ENCODE measurements around the gene CRYBG1.

Gene CRYBG1

DNA sequence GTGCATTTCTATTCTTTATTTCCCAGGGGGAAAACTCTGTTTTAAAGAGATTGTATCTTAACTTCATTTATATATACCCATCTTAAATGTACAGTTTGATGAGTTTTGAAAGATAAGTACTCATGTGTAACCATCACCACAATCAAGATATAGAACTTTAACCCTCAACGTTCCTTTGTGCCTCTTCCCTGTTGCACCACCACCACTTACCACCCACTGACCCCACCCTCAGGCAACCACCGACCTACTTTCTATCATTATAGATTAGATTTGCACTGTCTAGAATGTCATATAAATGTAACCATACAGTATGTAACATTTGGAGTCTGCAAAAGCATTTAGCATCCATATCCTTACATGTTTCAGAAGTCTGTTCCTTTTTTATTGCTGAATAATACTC lies 147.8 kb downstream of the CRYBG1 start:
- H3K9ac ChIP-seq (ENCODE audit: insufficient read length): no peak overlapping the region
- no peak overlapping the region for H3K4me3 ChIP-seq
- TF ChIP-seq POLR2AphosphoS5 (IDR thresholded peaks at IDR 0.05; ENCODE audit: borderline replicate concordance, low read depth, low read length) (no peak), FOXP2 (optimal IDR thresholded peaks at IDR 0.05; ENCODE audit: control extremely low read depth, extremely low read length, insufficient read depth) (no peak), EZH2 (IDR thresholded peaks at IDR 0.05) (no peak)
- DNase-seq (ENCODE audit: low read depth, low spot score): no peak
- no peaks in the 10 kb centered on the region for H3K9me3 ChIP-seq (ENCODE audit: low read depth, low read length)
- no peaks in the 10 kb centered on the region for H3K36me3 ChIP-seq (ENCODE audit: insufficient read depth, low read length)
- H3K27ac ChIP-seq: no peak overlapping the region

DNA sequence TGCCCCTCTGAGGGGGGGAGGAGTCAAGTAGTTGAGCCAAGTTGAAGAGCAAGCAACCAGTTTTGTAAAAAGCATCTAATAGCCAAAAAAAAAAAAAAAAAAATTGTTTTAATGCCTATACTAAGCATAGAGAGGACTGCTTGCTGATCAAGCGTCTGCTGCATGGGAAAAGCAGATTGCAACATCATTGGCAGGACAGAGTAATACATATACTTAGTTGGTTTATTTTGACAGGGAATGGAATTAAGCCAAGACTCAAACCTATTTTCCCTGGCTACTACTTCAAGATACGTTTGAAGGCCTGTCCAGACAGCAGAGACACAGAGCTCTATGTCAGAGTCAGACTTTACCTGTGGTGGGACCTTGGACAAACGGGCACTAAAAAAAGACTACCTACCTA lies 148.3 kb downstream of the CRYBG1 start:
- Histone ChIP-seq H3K9me3 (ENCODE audit: low read depth, low read length) (no peaks in the 10 kb centered on the region), H3K9ac (ENCODE audit: insufficient read length) (no peak overlapping the region), H3K36me3 (ENCODE audit: insufficient read depth, low read length) (no peaks in the 10 kb centered on the region), H3K4me3 (no peak overlapping the region), H3K27ac (no peak overlapping the region)
- no peak for DNase-seq (ENCODE audit: low read depth, low spot score)
- TF ChIP-seq FOXP2 (optimal IDR thresholded peaks at IDR 0.05; ENCODE audit: control extremely low read depth, extremely low read length, insufficient read depth) (no peak), EZH2 (IDR thresholded peaks at IDR 0.05) (no peak), POLR2AphosphoS5 (IDR thresholded peaks at IDR 0.05; ENCODE audit: borderline replicate concordance, low read depth, low read length) (no peak)

DNA sequence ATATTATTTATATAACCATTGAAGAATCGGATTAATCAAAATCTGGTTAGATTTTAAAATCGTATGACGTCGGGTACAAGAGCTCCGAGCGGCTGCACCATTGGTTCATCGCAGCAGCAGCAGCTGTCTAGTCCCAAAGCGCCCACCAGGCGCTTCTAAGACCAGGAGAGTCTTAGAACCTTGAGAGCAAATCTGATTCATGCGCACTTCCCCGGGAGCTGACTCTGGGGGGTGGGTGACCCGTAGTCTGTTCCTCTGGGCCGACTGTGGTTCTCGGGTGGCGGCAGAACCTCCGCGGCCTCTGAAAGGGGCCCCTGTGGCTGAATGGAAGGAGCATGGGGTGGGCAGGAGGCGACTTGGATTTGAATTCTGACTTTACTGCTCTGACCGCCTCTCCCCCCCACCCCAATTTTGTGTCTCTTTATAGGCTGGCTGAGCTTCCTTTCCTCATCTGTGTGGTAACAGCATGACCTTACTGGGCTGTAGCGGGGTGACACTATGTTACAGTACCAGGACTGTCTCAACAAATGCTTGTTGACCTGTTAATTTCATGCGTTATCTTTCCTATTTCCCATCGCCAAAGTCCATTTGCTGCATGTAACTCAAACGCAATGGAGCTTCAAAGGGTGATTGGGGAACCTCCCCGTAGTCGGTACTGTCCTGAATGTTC lies 149.0 kb downstream of the CRYBG1 start:
- H3K27ac ChIP-seq: no peak overlapping the region

DNA sequence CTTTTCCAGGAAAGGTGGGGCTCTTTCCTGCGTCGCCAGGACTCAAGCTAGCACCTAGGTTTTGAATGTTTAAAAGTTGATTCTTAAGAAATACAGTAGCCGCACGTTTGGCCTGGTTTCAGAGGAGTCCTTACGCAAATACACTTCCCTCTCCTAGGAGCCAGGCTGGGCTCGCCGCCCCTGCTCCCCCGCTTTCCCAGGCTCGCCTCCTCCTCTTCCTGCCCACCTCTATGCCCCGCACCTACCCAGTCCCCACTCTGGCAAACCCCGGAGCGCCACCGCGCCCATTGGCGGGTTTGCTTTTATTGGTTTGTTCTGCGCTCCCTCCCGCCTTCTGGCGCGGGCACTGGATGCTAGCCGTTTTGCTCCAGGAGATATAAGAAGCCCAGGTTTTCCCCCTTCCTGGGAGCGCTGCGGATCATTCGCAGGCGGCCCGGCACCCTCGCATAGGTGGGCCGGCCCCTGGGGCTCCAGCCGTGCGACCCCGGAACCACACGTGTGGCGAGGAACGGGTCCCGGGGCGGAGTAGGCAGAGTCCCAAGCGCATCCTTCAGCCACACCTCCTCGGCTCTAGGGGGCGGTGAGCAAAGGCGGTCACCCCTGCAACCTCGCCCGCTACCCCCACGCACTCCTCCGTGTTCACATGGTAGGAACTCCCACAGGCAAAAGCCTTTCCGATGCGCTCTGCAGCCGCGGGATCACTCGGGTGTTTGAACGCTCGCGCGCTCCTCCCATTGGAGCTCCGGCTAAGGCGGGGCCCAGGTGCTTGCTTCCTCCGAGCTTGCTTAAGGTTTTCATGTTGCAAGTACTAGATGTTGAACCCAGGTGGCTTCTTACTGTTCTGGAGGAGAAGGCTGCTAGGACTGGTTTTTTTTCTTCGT lies 149.8 kb downstream of the CRYBG1 start:
- DNase-seq (ENCODE audit: low read depth, low spot score): no peak
- no peak overlapping the region for H3K4me3 ChIP-seq
- H3K9ac ChIP-seq (ENCODE audit: insufficient read length): no peak overlapping the region
- H3K9me3 ChIP-seq (ENCODE audit: low read depth, low read length): no peaks in the 10 kb centered on the region
- no peak overlapping the region for H3K27ac ChIP-seq
- no peaks in the 10 kb centered on the region for H3K36me3 ChIP-seq (ENCODE audit: insufficient read depth, low read length)
- TF ChIP-seq POLR2AphosphoS5 (IDR thresholded peaks at IDR 0.05; ENCODE audit: borderline replicate concordance, low read depth, low read length) (no peak), FOXP2 (optimal IDR thresholded peaks at IDR 0.05; ENCODE audit: control extremely low read depth, extremely low read length, insufficient read depth) (no peak), EZH2 (IDR thresholded peaks at IDR 0.05) (no peak)

More for the DNA sequence above, 149.0 kb downstream of the CRYBG1 start:
- no peak for DNase-seq (ENCODE audit: low read depth, low spot score)
- H3K36me3 ChIP-seq (ENCODE audit: insufficient read depth, low read length): no peaks in the 10 kb centered on the region
- H3K9me3 ChIP-seq (ENCODE audit: low read depth, low read length): no peaks in the 10 kb centered on the region
- no peak overlapping the region for H3K9ac ChIP-seq (ENCODE audit: insufficient read length)
- no peak overlapping the region for H3K4me3 ChIP-seq
- TF ChIP-seq POLR2AphosphoS5 (IDR thresholded peaks at IDR 0.05; ENCODE audit: borderline replicate concordance, low read depth, low read length) (no peak), FOXP2 (optimal IDR thresholded peaks at IDR 0.05; ENCODE audit: control extremely low read depth, extremely low read length, insufficient read depth) (no peak), EZH2 (IDR thresholded peaks at IDR 0.05) (no peak)

DNA sequence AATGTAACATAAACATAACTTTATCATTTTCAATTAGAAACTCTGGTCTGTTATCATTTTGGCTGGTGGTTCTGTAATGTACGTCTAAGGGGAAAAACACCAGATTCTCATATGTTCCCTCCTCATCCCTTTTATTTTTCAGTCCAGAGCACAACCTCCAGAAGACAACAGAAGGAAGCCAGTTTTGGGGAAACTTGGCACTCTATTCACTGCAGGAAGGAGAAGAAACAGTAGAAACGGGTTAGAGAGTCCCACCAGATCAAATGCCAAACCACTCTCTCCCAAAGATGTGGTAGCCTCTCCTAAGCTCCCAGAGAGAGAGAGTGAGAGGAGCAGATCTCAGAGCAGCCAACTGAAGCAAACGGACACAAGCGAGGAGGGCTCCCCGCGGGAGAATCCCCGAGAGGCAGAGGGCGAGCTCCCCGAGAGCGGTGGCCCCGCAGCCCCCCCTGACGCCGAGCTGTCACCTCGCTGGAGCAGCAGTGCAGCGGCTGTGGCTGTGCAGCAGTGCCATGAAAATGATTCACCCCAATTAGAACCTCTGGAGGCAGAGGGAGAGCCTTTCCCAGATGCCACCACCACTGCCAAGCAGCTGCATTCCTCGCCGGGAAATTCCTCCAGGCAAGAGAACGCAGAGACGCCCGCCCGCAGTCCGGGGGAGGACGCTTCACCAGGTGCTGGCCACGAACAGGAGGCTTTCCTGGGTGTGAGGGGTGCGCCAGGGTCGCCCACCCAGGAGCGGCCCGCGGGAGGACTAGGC lies 151.0 kb downstream of the CRYBG1 start:
- no peak for TF ChIP-seq FOXP2 (optimal IDR thresholded peaks at IDR 0.05; ENCODE audit: control extremely low read depth, extremely low read length, insufficient read depth)
- no peak for TF ChIP-seq EZH2 (IDR thresholded peaks at IDR 0.05)
- no peak for TF ChIP-seq POLR2AphosphoS5 (IDR thresholded peaks at IDR 0.05; ENCODE audit: borderline replicate concordance, low read depth, low read length)
- no peak overlapping the region; the same call in none of the 2 replicates for H3K27ac ChIP-seq
- peak overlapping the region; percentile 74 for H3K4me3 ChIP-seq
- no peak for DNase-seq (ENCODE audit: low read depth, low spot score)
- H3K9me3 ChIP-seq (ENCODE audit: low read depth, low read length): no peaks in the 10 kb centered on the region
- H3K36me3 ChIP-seq (ENCODE audit: insufficient read depth, low read length): no peaks in the 10 kb centered on the region
- peak overlapping the region; percentile 47 for H3K9ac ChIP-seq (ENCODE audit: insufficient read length)

DNA sequence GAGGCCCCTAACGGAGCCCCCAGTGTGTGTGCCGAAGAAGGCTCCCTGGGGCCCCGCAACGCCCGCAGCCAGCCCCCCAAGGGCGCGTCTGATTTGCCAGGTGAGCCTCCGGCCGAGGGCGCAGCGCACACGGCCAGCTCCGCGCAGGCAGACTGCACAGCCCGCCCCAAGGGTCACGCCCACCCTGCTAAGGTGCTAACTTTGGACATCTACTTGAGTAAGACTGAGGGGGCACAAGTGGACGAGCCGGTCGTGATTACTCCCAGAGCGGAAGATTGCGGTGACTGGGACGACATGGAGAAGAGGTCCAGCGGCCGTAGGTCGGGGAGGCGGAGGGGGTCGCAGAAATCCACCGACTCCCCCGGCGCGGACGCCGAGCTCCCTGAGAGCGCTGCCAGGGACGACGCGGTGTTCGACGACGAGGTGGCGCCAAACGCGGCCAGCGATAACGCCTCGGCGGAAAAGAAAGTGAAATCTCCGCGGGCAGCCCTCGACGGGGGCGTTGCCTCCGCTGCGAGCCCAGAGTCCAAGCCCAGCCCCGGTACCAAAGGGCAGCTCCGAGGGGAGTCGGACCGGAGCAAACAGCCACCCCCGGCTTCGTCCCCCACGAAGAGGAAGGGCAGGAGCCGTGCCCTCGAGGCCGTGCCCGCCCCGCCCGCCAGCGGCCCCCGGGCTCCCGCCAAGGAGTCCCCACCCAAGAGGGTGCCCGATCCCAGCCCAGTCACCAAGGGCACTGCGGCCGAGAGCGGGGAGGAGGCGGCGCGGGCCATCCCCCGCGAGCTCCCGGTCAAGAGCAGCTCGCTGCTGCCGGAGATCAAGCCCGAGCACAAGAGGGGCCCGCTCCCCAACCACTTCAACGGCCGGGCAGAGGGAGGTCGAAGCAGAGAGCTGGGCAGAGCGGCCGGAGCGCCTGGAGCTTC lies 151.8 kb downstream of the CRYBG1 start:
- Histone ChIP-seq H3K9ac (ENCODE audit: insufficient read length) (peak overlapping the region; percentile 47), H3K9me3 (ENCODE audit: low read depth, low read length) (no peaks in the 10 kb centered on the region), H3K36me3 (ENCODE audit: insufficient read depth, low read length) (no peaks in the 10 kb centered on the region), H3K27ac (peak overlapping the region; percentile 87), H3K4me3 (peak overlapping the region; percentile 74)
- no peak for TF ChIP-seq POLR2AphosphoS5 (IDR thresholded peaks at IDR 0.05; ENCODE audit: borderline replicate concordance, low read depth, low read length)
- TF ChIP-seq EZH2 (IDR thresholded peaks at IDR 0.05): no peak
- no peak for TF ChIP-seq FOXP2 (optimal IDR thresholded peaks at IDR 0.05; ENCODE audit: control extremely low read depth, extremely low read length, insufficient read depth)
- no peak for DNase-seq (ENCODE audit: low read depth, low spot score)

DNA sequence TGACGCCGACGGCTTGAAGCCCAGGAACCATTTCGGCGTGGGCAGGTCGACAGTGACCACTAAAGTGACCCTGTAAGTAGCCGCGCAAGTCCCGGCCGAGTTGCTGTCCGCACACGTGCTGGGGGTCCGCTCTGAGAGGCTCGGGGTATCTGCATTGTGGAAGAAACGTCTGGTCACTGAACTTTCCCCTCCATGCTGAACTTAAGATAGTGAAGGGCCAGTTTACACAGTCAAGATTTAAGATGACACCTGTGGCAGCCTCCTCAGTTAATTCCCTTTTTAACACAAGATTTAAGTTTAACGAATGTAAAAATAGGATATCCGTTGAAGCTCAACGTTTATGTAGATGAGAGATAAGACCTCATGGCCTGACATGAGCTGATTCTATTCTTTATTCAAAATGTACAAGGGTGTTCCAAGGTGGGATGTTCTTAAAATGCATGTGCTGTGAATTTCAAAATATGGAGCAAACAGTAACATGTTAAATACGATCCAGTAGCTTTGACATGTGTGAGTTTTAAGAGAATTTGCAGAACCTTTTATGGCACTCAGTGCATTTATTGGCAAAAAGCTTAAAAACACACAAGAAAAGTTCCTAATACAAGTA lies 152.6 kb downstream of the CRYBG1 start:
- H3K36me3 ChIP-seq (ENCODE audit: insufficient read depth, low read length): no peaks in the 10 kb centered on the region
- peak overlapping the region; percentile 74 for H3K4me3 ChIP-seq
- DNase-seq (ENCODE audit: low read depth, low spot score): no peak
- H3K9ac ChIP-seq (ENCODE audit: insufficient read length): peak overlapping the region; percentile 47
- H3K9me3 ChIP-seq (ENCODE audit: low read depth, low read length): no peaks in the 10 kb centered on the region
- no peak for TF ChIP-seq POLR2AphosphoS5 (IDR thresholded peaks at IDR 0.05; ENCODE audit: borderline replicate concordance, low read depth, low read length)
- peak overlapping the region; percentile 87 for H3K27ac ChIP-seq

Measured in SK-N-MC (cell line).